A673 (cell line): ENCODE results near the gene NDUFB2. TPM values are rescaled to one million over a fixed set of nuclear protein-coding genes. Genes with fewer than 3 reads are reported as not detected.

Experiments used
- BruUV-seq: library from RNA; stranded (reverse); fragments of 400-500 nt; replicated peaks from 2 replicates; lab custom pipeline; 2021; lab: Mats Ljungman, UMichigan
- CTCF ChIA-PET: fragments of 300-600 bp; sonication (Branson Sonifier 250); formaldehyde crosslinking; loops from one replicate; lab custom pipeline; 2022; ENCODE audit warnings: antibody characterized with exemption; lab: Charles Lee
- POLR2A ChIA-PET: fragments of 300-600 bp; sonication (Branson Sonifier 250); formaldehyde crosslinking; loops from one replicate; lab custom pipeline; 2022; ENCODE audit warnings: antibody characterized with exemption; ENCODE audit not compliant: low non-redundant PET; lab: Charles Lee
- DNase-seq: peaks from one replicate; pipeline ENCODE4 v3.0.0-alpha.2; 2015; ENCODE audit warnings: low spot score
- H3K27ac ChIP-seq: fragments of 200-600 bp; sonication (generic); 2 replicates; pipeline ENCODE4 v1.5.1; 2016; ENCODE audit warnings: mixed run types, low read depth, mild to moderate bottlenecking, mixed read lengths, antibody characterized with exemption, low read length; ENCODE audit not compliant: poor library complexity, severe bottlenecking
- H3K27me3 ChIP-seq: fragments of 200-600 bp; sonication (generic); replicated peaks from 2 replicates; pipeline ENCODE4 v1.6.1; 2017; ENCODE audit warnings: mixed run types, low read depth, mild to moderate bottlenecking, mixed read lengths, antibody characterized with exemption, low read length; ENCODE audit not compliant: insufficient read depth, poor library complexity
- H3K36me3 ChIP-seq: fragments of 200-600 bp; sonication (generic); 2 replicates; pipeline ENCODE4 v1.6.1; 2016; ENCODE audit warnings: mixed run types, mild to moderate bottlenecking, mixed read lengths, antibody characterized with exemption, low read length; ENCODE audit not compliant: insufficient read depth, poor library complexity, severe bottlenecking
- H3K4me1 ChIP-seq: fragments of 200-600 bp; sonication (generic); 2 replicates; pipeline ENCODE4 v1.6.1; 2017; ENCODE audit warnings: mixed run types, mild to moderate bottlenecking, mixed read lengths, antibody characterized with exemption, low read length; ENCODE audit not compliant: insufficient read depth, poor library complexity, severe bottlenecking
- H3K4me3 ChIP-seq: fragments of 200-600 bp; sonication (generic); 2 replicates; pipeline ENCODE4 v1.5.1; 2016; ENCODE audit warnings: low read depth, mixed run types, mild to moderate bottlenecking, mixed read lengths, low read length; ENCODE audit not compliant: poor library complexity, severe bottlenecking
- H3K9me3 ChIP-seq: fragments of 200-600 bp; sonication (generic); 2 replicates; pipeline ENCODE4 v1.6.1; 2016; ENCODE audit warnings: mixed run types, low read depth, mild to moderate bottlenecking, mixed read lengths, antibody characterized with exemption, low read length; ENCODE audit not compliant: poor library complexity, severe bottlenecking
- EZH2 ChIP-seq: fragments of 200-600 bp; sonication (generic); IDR thresholded peaks from 2 replicates; pipeline ENCODE4 v1.6.1; 2017; ENCODE audit warnings: borderline replicate concordance, low read depth, mild to moderate bottlenecking, mixed read lengths, antibody characterized with exemption, low read length; ENCODE audit not compliant: poor library complexity, severe bottlenecking
- intact Hi-C: fragments of 100-400 bp; cut with micrococcal nuclease; formaldehyde crosslinking; loops from one replicate; pipeline ENCODE4 v1.10.0; 2022; ENCODE audit not compliant: unreplicated experiment
- total RNA-seq: library from RNA; stranded (reverse); gene quantifications from 2 replicates; pipeline ENCODE4 v1.2.3, GENCODE V29; 2021
- TF ChIP-seq, protein P1 (sequence below): fragments of 300-800, 200-600 bp; sonication (generic); conservative IDR thresholded peaks from 2 replicates; pipeline ENCODE4 v1.5.1; 2017; ENCODE audit warnings: low read depth, mild to moderate bottlenecking, antibody characterized with exemption, low read length, moderate library complexity, mixed read lengths

Gene NDUFB2
- total RNA-seq, 1 experiment from 2014 or later, result 192 TPM

DNA sequence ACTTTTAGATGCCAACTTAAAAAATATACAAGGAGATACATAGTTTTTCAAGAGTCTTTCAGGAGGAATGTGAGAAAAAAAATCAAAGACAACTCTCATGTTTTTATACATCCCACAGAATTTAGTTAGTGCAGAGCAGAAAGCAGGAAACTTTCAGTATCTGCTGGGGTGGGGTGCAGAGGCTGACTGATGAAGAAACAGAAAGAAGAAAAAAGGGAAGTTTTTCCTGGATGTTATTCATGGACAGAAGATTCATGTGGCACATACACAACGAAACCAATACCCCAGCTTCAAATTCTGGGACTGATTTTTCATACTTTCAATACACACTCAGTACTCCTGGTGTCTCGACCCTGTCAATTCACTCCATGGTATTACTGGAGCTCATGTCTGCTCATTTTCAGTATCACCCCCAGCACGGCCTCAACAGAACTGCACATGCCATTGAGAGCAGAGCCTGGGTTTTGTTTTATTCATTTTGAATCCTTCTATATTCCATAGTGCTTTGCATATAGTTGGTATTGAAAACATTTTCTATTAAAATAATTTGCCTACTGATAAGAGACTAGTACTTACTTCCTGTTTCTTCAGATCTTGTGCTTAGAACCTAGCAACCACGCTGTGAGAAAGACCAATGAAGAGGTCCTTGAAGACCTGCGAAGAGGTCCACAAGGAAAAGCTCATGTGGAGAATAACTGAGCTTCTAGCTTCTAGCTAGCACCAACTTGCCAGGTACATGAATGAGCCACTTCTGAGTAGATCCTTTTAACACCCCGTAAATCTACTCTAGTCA, 49.0 kb downstream of the NDUFB2 start:
- CTCF ChIA-PET, result no interaction called here
- TF ChIP-seq, protein P1, sequence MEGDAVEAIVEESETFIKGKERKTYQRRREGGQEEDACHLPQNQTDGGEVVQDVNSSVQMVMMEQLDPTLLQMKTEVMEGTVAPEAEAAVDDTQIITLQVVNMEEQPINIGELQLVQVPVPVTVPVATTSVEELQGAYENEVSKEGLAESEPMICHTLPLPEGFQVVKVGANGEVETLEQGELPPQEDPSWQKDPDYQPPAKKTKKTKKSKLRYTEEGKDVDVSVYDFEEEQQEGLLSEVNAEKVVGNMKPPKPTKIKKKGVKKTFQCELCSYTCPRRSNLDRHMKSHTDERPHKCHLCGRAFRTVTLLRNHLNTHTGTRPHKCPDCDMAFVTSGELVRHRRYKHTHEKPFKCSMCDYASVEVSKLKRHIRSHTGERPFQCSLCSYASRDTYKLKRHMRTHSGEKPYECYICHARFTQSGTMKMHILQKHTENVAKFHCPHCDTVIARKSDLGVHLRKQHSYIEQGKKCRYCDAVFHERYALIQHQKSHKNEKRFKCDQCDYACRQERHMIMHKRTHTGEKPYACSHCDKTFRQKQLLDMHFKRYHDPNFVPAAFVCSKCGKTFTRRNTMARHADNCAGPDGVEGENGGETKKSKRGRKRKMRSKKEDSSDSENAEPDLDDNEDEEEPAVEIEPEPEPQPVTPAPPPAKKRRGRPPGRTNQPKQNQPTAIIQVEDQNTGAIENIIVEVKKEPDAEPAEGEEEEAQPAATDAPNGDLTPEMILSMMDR, result no peak
- TF ChIP-seq EZH2, result no peak
- intact Hi-C loops, result no loop called here

DNA sequence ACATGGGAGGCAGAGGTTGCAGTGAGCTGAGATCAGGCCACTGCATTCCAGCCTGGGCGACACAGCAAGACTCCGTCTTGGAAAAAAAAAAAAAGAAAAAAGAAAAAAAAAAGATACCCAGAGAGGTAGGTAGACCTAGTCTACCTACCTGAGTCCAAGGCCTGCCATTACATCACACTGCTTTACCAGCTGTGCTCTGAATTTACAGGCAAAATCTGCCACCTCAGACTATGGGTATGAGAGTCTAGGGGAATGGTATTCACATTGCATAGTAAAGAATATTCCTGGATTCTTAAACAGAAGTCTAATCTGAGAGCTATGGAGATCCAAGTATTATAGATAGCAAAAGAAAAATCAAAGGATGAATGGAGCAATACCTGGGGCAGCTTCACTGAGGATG, 50.2 kb downstream of the NDUFB2 start:
- Histone ChIP-seq H3K36me3 (peaks cover 3% of the 10 kb centered on the region), H3K9me3 (no peaks in the 10 kb centered on the region), H3K4me1 (no peaks in the 10 kb centered on the region), H3K4me3 (no peak overlapping the region), H3K27me3 (no peaks in the 10 kb centered on the region), H3K27ac (no peak overlapping the region)
- intact Hi-C loops, result no loop called here
- no peak for DNase-seq
- BruUV-seq, result no TSS peak
- CTCF ChIA-PET, result no interaction called here
- POLR2A ChIA-PET, result no interaction called here
- no peak for TF ChIP-seq EZH2
- TF ChIP-seq, protein P1, result no peak

More for the DNA sequence above, 49.0 kb downstream of the NDUFB2 start:
- H3K27me3 ChIP-seq, result no peaks in the 10 kb centered on the region
- no peaks in the 10 kb centered on the region for H3K4me1 ChIP-seq
- POLR2A ChIA-PET, result no interaction called here
- H3K9me3 ChIP-seq, result no peaks in the 10 kb centered on the region
- H3K27ac ChIP-seq, result no peak overlapping the region
- DNase-seq, result no peak
- BruUV-seq, result no TSS peak
- H3K4me3 ChIP-seq, result no peak overlapping the region
- peaks cover 3% of the 10 kb centered on the region for H3K36me3 ChIP-seq

DNA sequence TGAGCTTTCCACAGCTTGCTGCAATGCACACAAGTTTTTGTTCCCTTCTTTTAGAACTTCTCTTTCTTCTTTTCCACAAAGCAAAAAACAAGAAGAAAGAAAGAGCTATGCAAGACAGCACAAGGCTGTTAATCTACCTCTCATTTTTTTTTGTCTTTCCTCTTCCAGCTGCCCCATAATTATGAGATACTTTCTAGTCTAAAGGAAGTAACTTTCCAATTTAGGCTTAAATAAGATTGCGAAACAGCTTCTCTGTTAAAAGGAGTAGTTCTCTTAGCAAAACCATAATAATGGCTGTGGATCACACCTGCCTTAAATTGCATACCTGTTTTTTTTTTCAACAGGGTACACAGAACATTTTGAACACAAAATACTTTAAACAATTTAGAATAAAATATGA, 56.0 kb downstream of the NDUFB2 start:
- Histone ChIP-seq H3K4me3 (no peak overlapping the region), H3K36me3 (no peaks in the 10 kb centered on the region), H3K9me3 (no peaks in the 10 kb centered on the region), H3K27me3 (no peaks in the 10 kb centered on the region), H3K27ac (no peak overlapping the region), H3K4me1 (no peaks in the 10 kb centered on the region)
- intact Hi-C loops, result no loop called here
- BruUV-seq, result no TSS peak
- ChIA-PET CTCF (no interaction called here), POLR2A (no interaction called here)
- TF ChIP-seq, protein P1, result no peak
- TF ChIP-seq EZH2, result no peak
- DNase-seq, result peak; percentile 11
